Prostate gland (tissue), 2 donors: ENCODE data around the gene PAIP2B. TPM values are rescaled to one million over a fixed set of nuclear protein-coding genes. Genes with fewer than 3 reads are reported as not detected.

ENCODE experiments used
- DNase-seq: peaks from one replicate; pipeline ENCODE4 v3.0.0-alpha.2; 2019; ENCODE audit warnings: low spot score
- H3K27ac ChIP-seq, 2 donors: fragments of 200-600 bp; sonication (generic); 2 replicates each; pipeline ENCODE4 v1.5.1; 2017 to 2019
- H3K27me3 ChIP-seq: fragments of 200-600 bp; sonication (generic); replicated peaks from 2 replicates; pipeline ENCODE4 v1.5.1; 2019; ENCODE audit not compliant: insufficient read depth
- H3K36me3 ChIP-seq, 2 donors: fragments of 200-600 bp; sonication (generic); 1 replicate in 1 of 2; 2 replicates in 1 of 2; pipeline versions ENCODE4 v1.5.1 to v1.8.1; 2017 to 2019
- H3K4me1 ChIP-seq: fragments of 200-600 bp; sonication (generic); replicated peaks from 2 replicates; pipeline ENCODE4 v1.5.1; 2019
- H3K4me3 ChIP-seq, 2 donors: fragments of 200-600 bp; sonication (generic); 2 replicates each; pipeline ENCODE4 v1.5.1; 2017 to 2019
- H3K9me3 ChIP-seq: fragments of 200-600 bp; sonication (generic); 2 replicates; pipeline ENCODE4 v1.5.1; 2017
- POLR2A ChIP-seq: fragments of 450-650 bp; IDR thresholded peaks from one replicate; pipeline ENCODE4 v1.6.1; 2016; ENCODE audit warnings: antibody characterized with exemption, mild to moderate bottlenecking
- POLR2AphosphoS5 ChIP-seq: sonication (generic); formaldehyde crosslinking; IDR thresholded peaks from one replicate; pipeline ENCODE4 v1.6.1; 2017; ENCODE audit warnings: antibody characterized with exemption
- WGBS: methylation state at CpG from one replicate; pipeline ENCODE4 v1.1.5; 2018; 5-methylcytosine and 5-hydroxymethylcytosine counted together
- intact Hi-C: fragments of 100-400 bp; cut with DNase I; formaldehyde crosslinking; loops from one replicate; pipeline ENCODE4 v1.14.2; 2022
- total RNA-seq, 2 donors: library from RNA; depleted of rRNA; stranded (reverse); fragments of >200 nt; gene quantifications; one replicate each; pipeline ENCODE4 v1.1.0, GENCODE V29; 2016
- TF ChIP-seq, protein P1 (sequence below), 4 experiments: fragments of 200-600 bp in 2 of 4; fragments of 450-650 bp in 2 of 4; sonication (generic) in 2 of 4; IDR thresholded peaks; 1 replicate in 3 of 4; 2 replicates in 1 of 4; pipeline ENCODE4 v1.5.1; 2016 to 2019; ENCODE audit warnings: antibody characterized with exemption in 4 of 4, mild to moderate bottlenecking in 2 of 4, moderate library complexity in 2 of 4

Gene PAIP2B
- total RNA-seq, 2 donors from 2014 or later: 5.9 to 12.8 TPM

DNA sequence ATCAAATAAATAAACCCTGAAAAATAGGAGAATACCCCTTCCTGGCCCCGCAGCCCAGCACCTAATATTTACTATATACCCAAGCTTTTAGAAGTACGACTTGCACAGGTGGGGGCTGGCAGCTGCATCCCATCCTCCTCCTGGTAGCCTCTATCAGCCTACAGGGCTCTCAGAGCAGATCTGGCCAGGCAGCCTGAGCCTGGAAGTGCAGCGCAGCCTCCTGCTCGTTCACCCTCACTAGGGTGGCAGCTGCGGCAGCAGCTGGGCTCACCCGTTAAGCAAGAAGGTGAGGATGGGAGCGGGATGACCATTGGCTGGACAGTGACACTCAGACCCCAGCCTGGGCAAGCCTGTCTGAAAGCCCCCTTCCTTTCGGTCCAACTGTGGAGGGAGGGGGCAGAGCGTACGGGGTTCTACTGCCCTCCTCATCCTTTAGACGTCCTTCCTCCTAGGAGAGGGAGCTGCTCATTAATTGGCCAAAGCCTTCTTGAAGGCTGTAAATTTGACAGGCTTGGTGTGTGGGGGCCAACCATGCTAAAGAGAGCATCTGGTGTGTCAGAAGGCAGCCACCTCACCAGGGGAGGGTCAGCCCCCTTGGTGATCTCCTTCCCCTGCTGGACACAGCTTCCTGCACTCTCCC lies 73.2 kb downstream of the PAIP2B start:
- TF ChIP-seq, protein P1, sequence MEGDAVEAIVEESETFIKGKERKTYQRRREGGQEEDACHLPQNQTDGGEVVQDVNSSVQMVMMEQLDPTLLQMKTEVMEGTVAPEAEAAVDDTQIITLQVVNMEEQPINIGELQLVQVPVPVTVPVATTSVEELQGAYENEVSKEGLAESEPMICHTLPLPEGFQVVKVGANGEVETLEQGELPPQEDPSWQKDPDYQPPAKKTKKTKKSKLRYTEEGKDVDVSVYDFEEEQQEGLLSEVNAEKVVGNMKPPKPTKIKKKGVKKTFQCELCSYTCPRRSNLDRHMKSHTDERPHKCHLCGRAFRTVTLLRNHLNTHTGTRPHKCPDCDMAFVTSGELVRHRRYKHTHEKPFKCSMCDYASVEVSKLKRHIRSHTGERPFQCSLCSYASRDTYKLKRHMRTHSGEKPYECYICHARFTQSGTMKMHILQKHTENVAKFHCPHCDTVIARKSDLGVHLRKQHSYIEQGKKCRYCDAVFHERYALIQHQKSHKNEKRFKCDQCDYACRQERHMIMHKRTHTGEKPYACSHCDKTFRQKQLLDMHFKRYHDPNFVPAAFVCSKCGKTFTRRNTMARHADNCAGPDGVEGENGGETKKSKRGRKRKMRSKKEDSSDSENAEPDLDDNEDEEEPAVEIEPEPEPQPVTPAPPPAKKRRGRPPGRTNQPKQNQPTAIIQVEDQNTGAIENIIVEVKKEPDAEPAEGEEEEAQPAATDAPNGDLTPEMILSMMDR (IDR thresholded peaks at IDR 0.05): no peak
- TF ChIP-seq POLR2AphosphoS5 (no peak), POLR2A (no peak)
- no peak for DNase-seq
- WGBS: 58% methylated on average over 11 of the region's 11 CpGs

DNA sequence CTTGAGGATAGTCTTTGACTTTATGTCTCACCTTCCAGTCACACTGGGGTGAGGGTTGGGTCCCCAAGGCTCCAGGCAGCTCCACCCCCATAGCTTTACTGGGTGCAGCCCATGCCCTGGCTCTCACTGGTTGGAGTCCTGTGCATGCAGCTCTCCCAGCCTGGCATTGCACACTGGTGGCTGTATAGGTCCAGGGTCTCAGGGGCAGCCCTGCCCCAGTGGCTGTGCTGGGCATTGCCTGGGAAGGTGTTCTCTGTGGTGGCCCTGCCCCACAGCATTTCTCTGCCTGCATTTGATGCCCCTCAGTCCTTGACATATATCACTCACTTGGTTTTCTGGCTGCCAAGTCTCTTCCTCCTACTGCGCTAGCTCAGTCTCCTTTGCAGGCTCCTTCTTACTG lies 75.3 kb downstream of the PAIP2B start:
- H3K27ac ChIP-seq: no peak overlapping the region
- H3K27me3 ChIP-seq: no peaks in the 10 kb centered on the region
- no peaks in the 10 kb centered on the region for H3K9me3 ChIP-seq
- no peak for TF ChIP-seq POLR2AphosphoS5
- TF ChIP-seq, protein P1 (IDR thresholded peaks at IDR 0.05): no peak
- TF ChIP-seq POLR2A: no peak
- H3K4me1 ChIP-seq: no peaks in the 10 kb centered on the region
- intact Hi-C loops: no loop called here
- no peak overlapping the region for H3K4me3 ChIP-seq
- WGBS: 100% methylated on average over 1 of the region's 1 CpG
- H3K36me3 ChIP-seq: peaks cover 10 to 15% of the 10 kb centered on the region in 2 donors
- DNase-seq: no peak

More for the DNA sequence above, 73.2 kb downstream of the PAIP2B start:
- intact Hi-C loops: no loop called here
- Histone ChIP-seq H3K36me3 (peaks cover 3 to 7% of the 10 kb centered on the region in 2 donors), H3K9me3 (no peaks in the 10 kb centered on the region), H3K27me3 (no peaks in the 10 kb centered on the region), H3K4me1 (no peaks in the 10 kb centered on the region), H3K27ac (no peak overlapping the region), H3K4me3 (no peak overlapping the region)

DNA sequence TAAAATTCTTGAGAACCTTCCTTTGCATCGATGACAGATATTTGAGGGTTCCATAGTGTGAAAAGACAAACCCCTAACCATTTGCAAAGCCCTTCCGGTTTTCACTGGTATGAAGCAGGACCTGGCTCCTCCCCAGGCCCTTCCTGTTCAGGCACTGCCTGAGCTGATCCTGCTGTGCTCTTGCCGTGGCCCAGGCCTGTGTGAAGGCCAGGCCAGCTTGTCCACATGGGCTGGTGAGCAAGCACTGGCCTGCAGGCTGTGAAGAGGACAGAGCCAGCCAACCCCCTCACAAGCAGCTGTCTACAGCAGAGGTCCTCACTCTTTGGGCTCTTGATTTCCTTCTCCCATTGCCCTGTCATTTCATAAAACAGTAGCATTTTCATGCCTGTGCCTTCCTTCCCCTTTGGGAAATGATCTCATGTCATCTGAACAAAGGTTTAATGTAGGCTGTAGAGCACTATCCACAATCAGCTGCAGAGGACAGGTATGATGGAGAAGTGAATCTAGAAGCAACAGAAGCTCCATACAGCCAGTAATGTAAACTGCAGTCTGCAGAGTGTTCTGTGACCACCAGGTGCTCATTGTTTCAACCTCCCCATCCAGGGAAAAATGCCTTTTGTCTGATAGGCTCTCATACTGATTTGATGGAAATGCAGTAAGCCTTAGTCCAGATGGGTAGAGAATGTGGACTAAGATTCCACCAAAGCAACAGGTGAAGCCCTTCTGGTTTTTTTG lies 76.7 kb downstream of the PAIP2B start:
- H3K4me3 ChIP-seq: no peak overlapping the region
- no peaks in the 10 kb centered on the region for H3K4me1 ChIP-seq
- H3K27ac ChIP-seq: no peak overlapping the region
- TF ChIP-seq, protein P1 (IDR thresholded peaks at IDR 0.05): no peak
- intact Hi-C loops: no loop called here
- WGBS: 57% methylated on average over 3 of the region's 3 CpGs
- DNase-seq: no peak
- no peaks in the 10 kb centered on the region for H3K27me3 ChIP-seq
- peaks cover 13 to 15% of the 10 kb centered on the region in 2 donors for H3K36me3 ChIP-seq
- no peaks in the 10 kb centered on the region for H3K9me3 ChIP-seq

DNA sequence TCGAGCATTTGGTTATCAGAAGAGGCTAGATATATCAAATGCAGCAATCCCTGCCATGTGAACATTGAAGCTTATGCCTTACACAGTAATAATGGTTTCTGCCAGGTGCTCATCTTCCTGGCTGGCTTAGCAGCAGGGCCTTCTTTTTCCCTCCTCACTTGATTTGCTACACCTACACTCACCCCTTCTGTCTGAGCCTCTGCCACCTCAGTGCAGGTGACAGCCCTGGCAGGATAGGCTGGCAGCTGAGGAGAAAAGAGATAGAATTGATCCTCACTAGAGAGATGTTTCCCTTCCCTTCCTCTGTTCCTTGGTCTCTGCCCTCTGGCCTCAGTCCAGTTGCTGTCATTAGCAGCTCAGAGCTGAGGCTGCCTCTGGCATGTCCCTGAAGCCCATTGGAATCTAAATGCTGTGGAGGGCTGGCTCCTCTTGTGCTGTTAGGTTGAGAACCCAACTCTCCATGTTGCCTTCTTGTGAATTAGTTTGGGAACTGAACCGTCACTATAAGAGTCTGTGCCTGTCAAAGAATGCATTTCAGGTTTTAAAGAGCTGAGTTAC lies 78.3 kb downstream of the PAIP2B start:
- no peaks in the 10 kb centered on the region for H3K9me3 ChIP-seq
- TF ChIP-seq POLR2A: no peak
- no peaks in the 10 kb centered on the region for H3K4me1 ChIP-seq
- no peak overlapping the region for H3K27ac ChIP-seq
- no peaks in the 10 kb centered on the region for H3K27me3 ChIP-seq
- DNase-seq: no peak
- intact Hi-C loops: no loop called here
- H3K36me3 ChIP-seq: peaks cover 15 to 23% of the 10 kb centered on the region in 2 donors
- no peak overlapping the region for H3K4me3 ChIP-seq
- 86% methylated on average over 2 of the region's 2 CpGs for WGBS

DNA sequence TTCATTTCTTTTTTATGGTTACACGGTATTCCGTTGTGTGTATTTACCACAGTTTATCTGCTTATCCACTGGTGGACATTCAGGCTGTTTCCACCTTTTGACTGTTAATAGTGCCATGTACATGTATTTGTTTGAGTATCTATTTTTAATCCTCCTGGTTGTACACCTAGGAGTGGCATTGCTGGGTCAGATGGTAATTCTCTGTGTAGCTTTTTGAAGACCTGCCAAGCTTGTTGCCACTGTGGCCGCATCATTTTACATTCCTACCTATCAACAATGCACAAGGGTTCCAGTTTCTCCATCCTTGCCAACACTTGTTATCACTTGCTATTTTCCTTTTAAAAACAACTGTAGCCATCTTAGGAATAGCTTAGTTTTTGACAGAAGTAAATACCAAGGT lies 83.1 kb downstream of the PAIP2B start:
- Histone ChIP-seq H3K27me3 (no peaks in the 10 kb centered on the region), H3K27ac (no peak overlapping the region), H3K9me3 (no peaks in the 10 kb centered on the region), H3K4me3 (no peak overlapping the region), H3K36me3 (peaks cover 20 to 22% of the 10 kb centered on the region in 2 donors), H3K4me1 (no peaks in the 10 kb centered on the region)
- no peak for DNase-seq
- TF ChIP-seq, protein P1 (IDR thresholded peaks at IDR 0.05): no peak
- TF ChIP-seq POLR2A (no peak), POLR2AphosphoS5 (no peak)
- WGBS: 83% methylated on average over 3 of the region's 3 CpGs
- intact Hi-C loops: no loop called here
